Mesenchymal stem cell (in vitro differentiated cells and primary cell): ENCODE results near the gene CLEC3B.
"Not testable (repeated sequence)": the region's sequence is repeated elsewhere in the genome, so short reads cannot be mapped to it uniquely, and the experiment has no call there.

ENCODE experiments used
- DNase-seq: peaks from one replicate; pipeline ENCODE4 v3.0.0-alpha.2; 2013
- H2AFZ ChIP-seq: one replicate; pipeline ENCODE4 v1.6.1; 2013; ENCODE audit warnings: low read depth, mild to moderate bottlenecking, control low read depth, inconsistent platforms, low read length, moderate library complexity
- H2AK5ac ChIP-seq: 2 replicates; pipeline ENCODE4 v1.6.1; 2013; ENCODE audit warnings: low read length, moderate library complexity, mild to moderate bottlenecking, inconsistent platforms; ENCODE audit not compliant: severe bottlenecking
- H2BK120ac ChIP-seq: one replicate; pipeline ENCODE4 v1.6.1; 2013; ENCODE audit warnings: low read depth, mild to moderate bottlenecking, inconsistent platforms, low read length, moderate library complexity
- H2BK12ac ChIP-seq, 2 experiments: one replicate each; pipeline ENCODE4 v1.6.1; 2013; ENCODE audit warnings: inconsistent platforms in 2 of 2, low read length in 2 of 2, mild to moderate bottlenecking in 2 of 2, moderate library complexity in 2 of 2, control low read depth in 1 of 2
- H2BK15ac ChIP-seq: one replicate; pipeline ENCODE4 v1.6.1; 2013; ENCODE audit warnings: mild to moderate bottlenecking, low read depth, inconsistent platforms; ENCODE audit not compliant: poor library complexity, severe bottlenecking
- H2BK5ac ChIP-seq: 2 replicates; pipeline ENCODE4 v1.6.1; 2013; ENCODE audit warnings: low read depth, mild to moderate bottlenecking, low read length, control low read depth, inconsistent platforms; ENCODE audit not compliant: poor library complexity, severe bottlenecking
- H3K14ac ChIP-seq, 2 experiments: one replicate each; pipeline ENCODE4 v1.6.1; 2013; ENCODE audit warnings: inconsistent platforms in 2 of 2, low read length in 2 of 2, control low read depth in 1 of 2, mild to moderate bottlenecking in 1 of 2, moderate library complexity in 1 of 2
- H3K18ac ChIP-seq, 2 experiments: one replicate each; pipeline ENCODE4 v1.6.1; 2013; ENCODE audit warnings: inconsistent platforms in 2 of 2, low read length in 2 of 2, control low read depth in 1 of 2, low read depth in 1 of 2, mild to moderate bottlenecking in 1 of 2
- H3K23ac ChIP-seq, 2 experiments: one replicate each; pipeline ENCODE4 v1.6.1; 2013; ENCODE audit warnings: inconsistent platforms in 2 of 2, low read length in 2 of 2, mild to moderate bottlenecking in 2 of 2, moderate library complexity in 2 of 2, control low read depth in 1 of 2
- H3K27ac ChIP-seq: 2 replicates; pipeline ENCODE4 v1.5.1; 2013; ENCODE audit warnings: mild to moderate bottlenecking, moderate library complexity, low read length, control low read depth, inconsistent platforms; ENCODE audit not compliant: poor library complexity, severe bottlenecking
- H3K27me3 ChIP-seq, 2 experiments: 2 replicates each; pipeline versions ENCODE4 v1.6.1 to v1.7.0; 2013; ENCODE audit warnings: low read length in 2 of 2, mild to moderate bottlenecking in 2 of 2, moderate library complexity in 2 of 2, control low read depth in 1 of 2, inconsistent platforms in 1 of 2; ENCODE audit not compliant: control insufficient read depth in 1 of 2, insufficient read depth in 1 of 2
- H3K36me3 ChIP-seq, 2 experiments: 2 replicates each; pipeline versions ENCODE4 v1.6.1 to v1.7.0; 2013; ENCODE audit warnings: low read length in 2 of 2, control low read depth in 1 of 2, inconsistent platforms in 1 of 2, low read depth in 1 of 2, mild to moderate bottlenecking in 1 of 2; ENCODE audit not compliant: insufficient read depth in 2 of 2, control insufficient read depth in 1 of 2
- H3K4ac ChIP-seq, 2 experiments: one replicate each; pipeline ENCODE4 v1.6.1; 2013; ENCODE audit warnings: inconsistent platforms in 2 of 2, low read length in 2 of 2, mild to moderate bottlenecking in 2 of 2, moderate library complexity in 2 of 2, control low read depth in 1 of 2, low read depth in 1 of 2
- H3K4me1 ChIP-seq: 2 replicates; pipeline ENCODE4 v1.6.1; 2013; ENCODE audit warnings: low read depth, low read length, control low read depth; ENCODE audit not compliant: control insufficient read depth, insufficient read depth
- H3K4me2 ChIP-seq: 2 replicates; pipeline ENCODE4 v1.6.1; 2013; ENCODE audit warnings: low read length, mild to moderate bottlenecking, inconsistent platforms; ENCODE audit not compliant: poor library complexity, severe bottlenecking
- H3K4me3 ChIP-seq, 2 experiments: 2 replicates each; pipeline versions ENCODE4 v1.5.1 to v1.7.0; 2013; ENCODE audit warnings: low read length in 2 of 2, mild to moderate bottlenecking in 2 of 2, control low read depth in 1 of 2, low read depth in 1 of 2; ENCODE audit not compliant: insufficient read depth in 1 of 2
- H3K79me1 ChIP-seq: replicated peaks from 2 replicates; pipeline ENCODE4 v1.6.1; 2013; ENCODE audit warnings: mild to moderate bottlenecking, control low read depth, low read length, inconsistent platforms; ENCODE audit not compliant: poor library complexity, severe bottlenecking
- H3K9ac ChIP-seq: 2 replicates; pipeline ENCODE4 v1.7.0; 2013; ENCODE audit warnings: mild to moderate bottlenecking, low read length, moderate library complexity
- H3K9me3 ChIP-seq: 2 replicates; pipeline ENCODE4 v1.7.0; 2013; ENCODE audit warnings: mild to moderate bottlenecking, low read length; ENCODE audit not compliant: control insufficient read depth
- H4K8ac ChIP-seq: one replicate; pipeline ENCODE4 v1.6.1; 2013; ENCODE audit warnings: inconsistent platforms, mild to moderate bottlenecking, low read length, moderate library complexity
- H4K91ac ChIP-seq: one replicate; pipeline ENCODE4 v1.6.1; 2013; ENCODE audit warnings: mild to moderate bottlenecking, low read length, inconsistent platforms
- WGBS: methylation state at CpG from one replicate; pipeline ENCODE4 v1.1.7; 2013; ENCODE audit warnings: mixed read lengths; 5-methylcytosine and 5-hydroxymethylcytosine counted together

CLEC3B gene

GRCh38 chr3:45053805-45054195, 27.7 kb downstream of the CLEC3B start:
- not testable (repeated sequence) for H3K4me3 ChIP-seq, H2AK5ac ChIP-seq, H3K14ac ChIP-seq, H4K91ac ChIP-seq, H3K27me3 ChIP-seq, H3K36me3 ChIP-seq, H2BK120ac ChIP-seq, DNase-seq, H3K4ac ChIP-seq, H2BK5ac ChIP-seq, H3K4me2 ChIP-seq, H3K27ac ChIP-seq, H2AFZ ChIP-seq, H2BK15ac ChIP-seq, H2BK12ac ChIP-seq, H3K9me3 ChIP-seq, H3K23ac ChIP-seq, H4K8ac ChIP-seq, H3K79me1 ChIP-seq
- peak overlapping the region; percentile 74 for H3K9ac ChIP-seq
- peaks cover 12% of the 10 kb centered on the region for H3K4me1 ChIP-seq
- peak overlapping the region in 1 of 2 experiments; percentile 16 for H3K18ac ChIP-seq
- WGBS, result 33% methylated on average over 1 of the region's 1 CpG

- no peaks in the 10 kb centered on the region for H3K9me3 ChIP-seq
- H3K4me2 ChIP-seq, result no peak overlapping the region
- peak; percentile 79 for DNase-seq
- H2AFZ ChIP-seq, result no peak overlapping the region
- H2BK15ac ChIP-seq, result no peak overlapping the region
- no peaks in the 10 kb centered on the region for H3K79me1 ChIP-seq
- 90% methylated on average over 2 of the region's 3 CpGs for WGBS
- H3K4me1 ChIP-seq, result peaks cover 12% of the 10 kb centered on the region
- no peaks in the 10 kb centered on the region for H3K27me3 ChIP-seq
- H4K8ac ChIP-seq, result peak overlapping the region; percentile 29
- no peak overlapping the region for H3K4me3 ChIP-seq
- H2BK5ac ChIP-seq, result no peak overlapping the region
- H3K14ac ChIP-seq, result no peak overlapping the region
- H4K91ac ChIP-seq, result no peak overlapping the region
- peak overlapping the region; percentile 74 for H3K9ac ChIP-seq
- H3K18ac ChIP-seq, result peak overlapping the region in 1 of 2 experiments; percentile 50
- H2BK120ac ChIP-seq, result no peak overlapping the region
- H3K23ac ChIP-seq, result no peak overlapping the region
- H2BK12ac ChIP-seq, result peak overlapping the region; percentile 59 to 78
- H3K36me3 ChIP-seq, result no peaks in the 10 kb centered on the region
- H3K27ac ChIP-seq, result peak overlapping the region; percentile 98
- H2AK5ac ChIP-seq, result peak overlapping the region; percentile 58
- H3K4ac ChIP-seq, result peak overlapping the region; percentile 32 to 66
These were observed 28.2 kb downstream of the CLEC3B start for GRCh38 chr3:45054196-45054857.

- H2BK120ac ChIP-seq, result no peak overlapping the region
- H3K4ac ChIP-seq, result no peak overlapping the region
- H3K27me3 ChIP-seq, result no peaks in the 10 kb centered on the region
- no peak overlapping the region for H3K18ac ChIP-seq
- H2AFZ ChIP-seq, result no peak overlapping the region
- no peak overlapping the region for H2BK15ac ChIP-seq
- peak overlapping the region; percentile 74 for H3K9ac ChIP-seq
- H2BK12ac ChIP-seq, result no peak overlapping the region
- H3K27ac ChIP-seq, result peak overlapping the region; percentile 98
- H2BK5ac ChIP-seq, result no peak overlapping the region
- peak overlapping the region in 1 of 2 experiments; percentile 17 for H3K4me3 ChIP-seq
- DNase-seq, result peak; percentile 92
- peaks cover 12% of the 10 kb centered on the region for H3K4me1 ChIP-seq
- H3K9me3 ChIP-seq, result no peaks in the 10 kb centered on the region
- H4K91ac ChIP-seq, result no peak overlapping the region
- WGBS, result 0% methylated on average over 1 of the region's 2 CpGs
- no peaks in the 10 kb centered on the region for H3K79me1 ChIP-seq
- H3K23ac ChIP-seq, result no peak overlapping the region
- no peak overlapping the region for H3K14ac ChIP-seq
- H3K4me2 ChIP-seq, result no peak overlapping the region
- no peak overlapping the region for H2AK5ac ChIP-seq
- H4K8ac ChIP-seq, result no peak overlapping the region
- no peaks in the 10 kb centered on the region for H3K36me3 ChIP-seq
These were observed 28.9 kb downstream of the CLEC3B start for GRCh38 chr3:45055032-45055410.

- H2BK5ac ChIP-seq, result peak overlapping the region; percentile 74
- no peak overlapping the region for H2BK15ac ChIP-seq
- H3K4me2 ChIP-seq, result no peak overlapping the region
- peak overlapping the region; percentile 80 for H4K8ac ChIP-seq
- peak; percentile 92 for DNase-seq
- H2BK12ac ChIP-seq, result peak overlapping the region; percentile 74 to 87
- H3K27me3 ChIP-seq, result no peaks in the 10 kb centered on the region
- peak overlapping the region; percentile 37 to 91 for H3K18ac ChIP-seq
- 24% methylated on average over 3 of the region's 7 CpGs for WGBS
- H3K9me3 ChIP-seq, result no peaks in the 10 kb centered on the region
- no peaks in the 10 kb centered on the region for H3K36me3 ChIP-seq
- H3K79me1 ChIP-seq, result no peaks in the 10 kb centered on the region
- H2AK5ac ChIP-seq, result peak overlapping the region; percentile 98
- H3K14ac ChIP-seq, result no peak overlapping the region
- peak overlapping the region; percentile 64 for H2BK120ac ChIP-seq
- no peak overlapping the region for H2AFZ ChIP-seq
- H3K23ac ChIP-seq, result no peak overlapping the region
- peak overlapping the region in 1 of 2 experiments; percentile 82 for H3K4ac ChIP-seq
- H4K91ac ChIP-seq, result peak overlapping the region; percentile 87
- H3K4me1 ChIP-seq, result peaks cover 12% of the 10 kb centered on the region
- H3K4me3 ChIP-seq, result peak overlapping the region in 1 of 2 experiments; percentile 17
- H3K27ac ChIP-seq, result peak overlapping the region; percentile 98
- H3K9ac ChIP-seq, result peak overlapping the region; percentile 74
These were observed 29.5 kb downstream of the CLEC3B start for GRCh38 chr3:45055411-45056143.
